Ovary (tissue), 9 donors: ENCODE measurements around the gene SPAG9. TPM values are rescaled to one million over a fixed set of nuclear protein-coding genes. Genes with fewer than 3 reads are reported as not detected.
"Not testable (repeated sequence)": the region's sequence is repeated elsewhere in the genome, so short reads cannot be mapped to it uniquely, and the experiment has no call there.

Source experiments
- DNase-seq, 5 donors: peaks; one replicate each; pipeline ENCODE4 v3.0.0-alpha.2; 2019 to 2020
- H3K27ac ChIP-seq, 2 donors: fragments of 200-600 bp; one replicate each; pipeline versions ENCODE4 v1.5.1 to v1.8.0; 2019 to 2022
- H3K27me3 ChIP-seq: fragments of 200-600 bp; one replicate; pipeline ENCODE4 v1.8.0; 2022
- H3K36me3 ChIP-seq: fragments of 200-600 bp; sonication (generic); one replicate; pipeline ENCODE4 v1.5.1; 2019
- H3K4me1 ChIP-seq: one replicate; pipeline ENCODE4 v1.8.1; 2013; ENCODE audit warnings: mild to moderate bottlenecking, moderate library complexity; ENCODE audit not compliant: insufficient read depth
- H3K4me3 ChIP-seq: fragments of 200-600 bp; sonication (generic); one replicate; pipeline ENCODE4 v1.5.1; 2017
- H3K9me3 ChIP-seq, 2 donors: fragments of 200-600 bp in 1 of 2; sonication (generic) in 1 of 2; one replicate each; pipeline versions ENCODE4 v1.5.1 to v1.8.1; 2013 to 2019; ENCODE audit warnings: mild to moderate bottlenecking in 1 of 2, moderate library complexity in 1 of 2
- EP300 ChIP-seq: sonication (generic); formaldehyde crosslinking; IDR thresholded peaks from one replicate; pipeline ENCODE4 v1.6.1; 2017; ENCODE audit warnings: antibody characterized with exemption
- POLR2A ChIP-seq: fragments of 450-650 bp; IDR thresholded peaks from one replicate; pipeline ENCODE4 v1.6.1; 2017; ENCODE audit warnings: antibody characterized with exemption, mild to moderate bottlenecking, moderate library complexity
- WGBS, 3 donors: extraction: QIAGEN DNeasy Blood & Tissue Kit in 1 of 3; methylation state at CpG; one replicate each; pipeline versions ENCODE4 v1.1.5 to v1.1.7; 2013 to 2017; 5-methylcytosine and 5-hydroxymethylcytosine counted together
- intact Hi-C, 4 donors: fragments of 100-400 bp; cut with DNase I; formaldehyde crosslinking; loops; one replicate each; pipeline versions ENCODE4 v1.11.0 to v1.15.1; 2022 to 2023
- polyA plus RNA-seq, 2 donors: library from polyadenylated mRNA; stranded (reverse); fragments of 200-250 nt in 1 of 2; fragments of 350-450 nt in 1 of 2; fragmentation: Illumina TruSeq in 1 of 2; extraction: RNeasy Lipid Tissue Mini Kit (QIAGEN cat#74804) in 1 of 2; gene quantifications; one replicate each; pipeline ENCODE4 v1.2.3, GENCODE V29; 2013 to 2014
- total RNA-seq, 7 donors: library from RNA; depleted of rRNA in 2 of 7; stranded (reverse); fragments of >200 nt in 2 of 7; fragmentation: NEBNext Ultra II Directional in 3 of 7; extraction: Animal tissue kit (Norgen Biotek cat#: 25700) in 3 of 7; gene quantifications; one replicate each; pipeline versions ENCODE4 v1.1.0 to v1.2.4, GENCODE V29; 2016 to 2023
- TF ChIP-seq, protein P1 (sequence below), 3 donors: fragments of 450-650 bp in 2 of 3; fragments of 200-600 bp in 1 of 3; IDR thresholded peaks; one replicate each; pipeline versions ENCODE4 v1.5.1 to v1.8.0; 2016 to 2022; ENCODE audit warnings: antibody characterized with exemption in 3 of 3, mild to moderate bottlenecking in 1 of 3
- donor health status: DM: no; HTN: no; CAD: no; lungs with moderate emphysema.
- donor health status: DM: no; HTN: no; CAD: no.
- donor health status: Bipolar disorder and iron deficiency.
- donor health status: DM: yes; HTN: yes; CAD: no.
- donor health status: DM: no; HTN: no; CAD: no.
- donor health status: DM: yes; HTN: yes; CAD: no.

SPAG9 gene
- total and polyA plus RNA-seq, 9 donors = 28.8 to 103 (median 79.4) TPM

DNA sequence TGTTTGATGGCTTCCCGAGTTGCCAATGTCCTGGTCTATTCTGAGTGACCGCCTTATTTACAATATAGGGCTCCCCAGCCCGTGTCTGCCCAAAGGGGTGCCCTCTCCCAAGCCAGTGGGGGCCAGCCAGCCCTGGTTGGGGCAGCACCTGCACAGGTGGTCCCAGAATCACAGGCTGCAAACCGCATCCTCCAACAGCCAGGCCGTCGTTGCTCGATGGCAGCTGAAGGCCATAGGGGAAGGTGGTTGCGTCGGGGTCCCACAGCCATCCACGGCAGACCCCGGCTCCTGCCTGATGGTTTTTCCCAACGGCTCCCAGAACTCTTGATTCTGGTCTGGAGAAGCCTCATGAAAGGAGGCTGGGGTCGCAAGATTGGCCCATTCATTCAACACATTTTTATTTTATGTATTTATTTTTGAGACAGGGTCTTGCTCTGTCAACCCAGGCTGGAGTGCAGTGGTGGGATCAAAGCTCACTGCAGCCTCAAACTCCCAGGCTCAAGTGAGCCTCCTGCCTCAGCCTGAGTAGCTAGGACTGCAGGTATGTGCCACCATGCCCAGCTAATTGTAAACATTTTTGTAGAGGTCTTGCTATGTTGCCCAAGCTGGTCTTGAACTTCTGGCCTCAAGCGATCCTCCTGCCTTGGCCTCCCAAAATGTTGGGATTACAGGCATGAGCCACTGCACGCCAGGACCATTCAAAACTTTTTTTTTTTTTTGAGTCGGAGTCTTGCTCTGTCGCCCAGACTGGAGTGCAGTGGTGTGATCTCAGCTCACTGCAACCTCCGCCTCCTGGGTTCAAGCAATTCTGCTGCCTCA, 175.6 kb downstream of the SPAG9 start:
- Histone ChIP-seq H3K36me3 (no peaks in the 10 kb centered on the region), H3K27ac (no peak overlapping the region), H3K4me1 (peaks cover 9% of the 10 kb centered on the region), H3K9me3 (no peaks in the 10 kb centered on the region), H3K27me3 (no peaks in the 10 kb centered on the region), H3K4me3 (peak overlapping the region; percentile 37)
- intact Hi-C loops = loop anchor here in 1 of 4 donors (5.0 kb wide), 1 partner anchor 78 kb away; the partner anchor contains the start of gene TOB1
- DNase-seq = peak in 1 of 5 donors; percentile 30
- TF ChIP-seq POLR2A (no peak), EP300 (no peak)
- TF ChIP-seq, protein P1, sequence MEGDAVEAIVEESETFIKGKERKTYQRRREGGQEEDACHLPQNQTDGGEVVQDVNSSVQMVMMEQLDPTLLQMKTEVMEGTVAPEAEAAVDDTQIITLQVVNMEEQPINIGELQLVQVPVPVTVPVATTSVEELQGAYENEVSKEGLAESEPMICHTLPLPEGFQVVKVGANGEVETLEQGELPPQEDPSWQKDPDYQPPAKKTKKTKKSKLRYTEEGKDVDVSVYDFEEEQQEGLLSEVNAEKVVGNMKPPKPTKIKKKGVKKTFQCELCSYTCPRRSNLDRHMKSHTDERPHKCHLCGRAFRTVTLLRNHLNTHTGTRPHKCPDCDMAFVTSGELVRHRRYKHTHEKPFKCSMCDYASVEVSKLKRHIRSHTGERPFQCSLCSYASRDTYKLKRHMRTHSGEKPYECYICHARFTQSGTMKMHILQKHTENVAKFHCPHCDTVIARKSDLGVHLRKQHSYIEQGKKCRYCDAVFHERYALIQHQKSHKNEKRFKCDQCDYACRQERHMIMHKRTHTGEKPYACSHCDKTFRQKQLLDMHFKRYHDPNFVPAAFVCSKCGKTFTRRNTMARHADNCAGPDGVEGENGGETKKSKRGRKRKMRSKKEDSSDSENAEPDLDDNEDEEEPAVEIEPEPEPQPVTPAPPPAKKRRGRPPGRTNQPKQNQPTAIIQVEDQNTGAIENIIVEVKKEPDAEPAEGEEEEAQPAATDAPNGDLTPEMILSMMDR (IDR thresholded peaks at IDR 0.05) = no peak
- 64 to 69% (median 67%) methylated on average over 18 of the region's 18 CpGs for WGBS, 3 donors

DNA sequence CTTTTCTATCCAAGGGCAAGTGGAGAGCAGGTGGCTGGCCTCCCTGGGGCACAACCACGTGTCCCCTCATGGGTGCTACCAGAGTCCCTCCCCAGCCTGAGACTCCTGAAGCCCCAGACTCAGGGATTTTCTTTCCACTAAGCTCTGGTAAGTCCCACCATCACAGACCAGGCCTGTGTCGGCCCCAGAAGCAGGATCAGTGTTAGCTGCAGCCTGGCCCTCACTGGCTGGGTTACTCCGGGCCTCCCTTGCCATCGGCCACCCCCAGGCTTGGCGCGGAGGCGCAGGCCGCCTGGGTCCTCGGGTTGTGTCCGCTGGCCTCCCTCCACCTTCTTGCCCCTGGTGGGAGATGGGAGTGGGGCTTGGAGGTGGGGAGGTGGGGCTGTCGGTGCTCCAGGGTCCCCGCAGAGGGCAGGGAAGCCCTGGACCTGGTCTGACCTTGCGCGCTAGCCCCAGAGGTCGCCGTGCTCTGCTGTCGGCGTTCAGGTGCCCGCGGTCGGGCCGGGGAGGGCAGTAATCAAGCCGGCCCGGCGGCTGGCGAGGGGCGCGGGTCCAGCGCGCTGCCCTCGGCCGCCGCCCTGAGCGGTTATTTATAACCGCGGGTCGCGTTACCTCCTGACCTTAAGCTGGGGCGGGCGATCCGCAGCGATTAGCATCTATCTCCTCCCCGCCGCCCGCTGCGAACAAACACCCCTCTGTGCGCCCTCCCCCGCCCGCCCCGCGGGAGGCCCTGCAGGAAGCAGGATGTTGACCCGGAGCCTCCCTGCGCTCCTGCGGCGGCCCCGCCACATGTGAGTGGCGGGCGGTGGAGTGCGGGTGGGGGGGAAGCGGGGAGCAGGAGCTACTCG, 176.4 kb downstream of the SPAG9 start:
- peak; percentile 55 to 77 (median 62) for DNase-seq
- Histone ChIP-seq H3K4me1 (peaks cover 4% of the 10 kb centered on the region), H3K9me3 (no peaks in the 10 kb centered on the region), H3K27me3 (no peaks in the 10 kb centered on the region), H3K27ac (peak overlapping the region in 1 of 2 donors; percentile 23), H3K4me3 (peak overlapping the region; percentile 37), H3K36me3 (no peaks in the 10 kb centered on the region)
- WGBS, 3 donors = 12 to 28% (median 16%) methylated on average over 29 to 61 of the region's 61 CpGs
- intact Hi-C loops = no loop called here
- TF ChIP-seq EP300 (no peak), POLR2A (no peak)
- TF ChIP-seq, protein P1 (IDR thresholded peaks at IDR 0.05) = no peak

DNA sequence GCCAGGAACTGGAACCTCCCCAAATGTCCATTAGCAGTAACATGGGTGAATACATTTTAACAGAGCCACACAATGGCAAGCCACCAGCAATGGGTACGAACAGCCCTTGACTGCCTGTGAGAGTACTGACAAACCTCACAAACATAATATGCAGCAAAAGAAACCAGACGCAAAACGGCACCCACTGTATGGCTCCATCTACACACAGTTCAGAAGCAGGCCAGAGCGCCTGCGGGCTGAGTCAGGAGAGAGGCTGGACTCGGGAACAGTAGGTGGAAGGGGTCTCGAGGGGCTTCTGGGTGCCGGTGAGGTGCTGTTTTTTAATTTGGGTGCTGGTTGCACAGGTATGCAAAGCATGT, 177.1 kb downstream of the SPAG9 start:
- H3K36me3 ChIP-seq = no peaks in the 10 kb centered on the region
- no peaks in the 10 kb centered on the region for H3K27me3 ChIP-seq
- DNase-seq = peak in 3 of 5 donors; percentile 11 to 32 (median 15)
- TF ChIP-seq, protein P1 (IDR thresholded peaks at IDR 0.05) = no peak
- TF ChIP-seq EP300 = no peak
- no peak for TF ChIP-seq POLR2A
- H3K4me3 ChIP-seq = no peak overlapping the region
- H3K27ac ChIP-seq = no peak overlapping the region
- no peaks in the 10 kb centered on the region for H3K9me3 ChIP-seq
- intact Hi-C loops = no loop called here
- peaks cover 2% of the 10 kb centered on the region for H3K4me1 ChIP-seq
- 88 to 89% (median 89%) methylated on average over 8 of the region's 8 CpGs for WGBS, 3 donors

DNA sequence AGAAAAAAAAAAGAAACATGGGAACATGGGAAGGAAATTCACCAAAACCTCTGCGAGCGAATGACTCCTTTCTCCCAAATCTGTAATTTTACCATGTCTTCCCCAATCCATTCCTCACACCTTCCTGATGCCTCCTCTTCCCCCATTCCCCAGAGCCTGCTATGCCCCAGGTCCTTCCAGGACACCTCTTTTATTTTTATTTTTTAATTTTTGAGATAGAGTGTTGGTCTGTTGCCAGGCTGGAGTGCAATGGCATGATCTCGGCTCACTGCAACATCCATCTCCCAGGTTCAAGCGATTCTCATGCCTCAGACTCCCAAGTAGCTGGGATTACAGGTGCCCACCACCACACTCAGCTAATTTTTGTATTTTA, 179.0 kb downstream of the SPAG9 start:
- H3K4me3 ChIP-seq, H3K27me3 ChIP-seq, H3K4me1 ChIP-seq, intact Hi-C loops, H3K36me3 ChIP-seq, H3K27ac ChIP-seq, H3K9me3 ChIP-seq: not testable (repeated sequence)
- 89 to 95% (median 92%) methylated on average over 4 of the region's 4 CpGs for WGBS, 3 donors
- DNase-seq = peak in 1 of 5 donors; percentile 3
